VCaP (cell line): ENCODE data around the gene RYR2.

Experiments
- H3K27ac ChIP-seq: fragments of 450-650 bp; 2 replicates; pipeline ENCODE4 v1.5.1; 2017
- TF ChIP-seq, protein P1 (sequence below): fragments of 450-650 bp; conservative IDR thresholded peaks from 2 replicates; pipeline ENCODE4 v1.5.1; 2017; ENCODE audit warnings: mild to moderate bottlenecking, moderate library complexity

Gene RYR2

DNA sequence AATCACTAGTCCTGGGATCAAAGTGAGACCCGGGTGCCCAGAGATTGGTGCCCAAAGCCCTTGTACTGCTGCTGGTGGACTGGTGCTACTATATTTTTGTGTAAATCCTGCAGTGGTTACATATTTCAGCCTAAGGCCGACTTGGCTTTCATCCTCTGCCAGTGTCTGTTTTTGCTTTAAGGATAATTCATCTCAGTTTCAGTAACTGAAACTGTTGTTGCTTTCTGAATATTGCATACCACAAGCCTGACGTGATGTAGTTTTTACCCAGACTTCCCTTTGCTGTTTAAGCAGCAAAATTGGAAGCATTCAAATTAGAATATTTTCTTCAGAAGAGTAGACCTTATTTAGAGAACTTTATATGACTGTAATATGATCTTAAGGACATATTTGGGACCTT, 341.8 kb downstream of the RYR2 start:
- TF ChIP-seq, protein P1, sequence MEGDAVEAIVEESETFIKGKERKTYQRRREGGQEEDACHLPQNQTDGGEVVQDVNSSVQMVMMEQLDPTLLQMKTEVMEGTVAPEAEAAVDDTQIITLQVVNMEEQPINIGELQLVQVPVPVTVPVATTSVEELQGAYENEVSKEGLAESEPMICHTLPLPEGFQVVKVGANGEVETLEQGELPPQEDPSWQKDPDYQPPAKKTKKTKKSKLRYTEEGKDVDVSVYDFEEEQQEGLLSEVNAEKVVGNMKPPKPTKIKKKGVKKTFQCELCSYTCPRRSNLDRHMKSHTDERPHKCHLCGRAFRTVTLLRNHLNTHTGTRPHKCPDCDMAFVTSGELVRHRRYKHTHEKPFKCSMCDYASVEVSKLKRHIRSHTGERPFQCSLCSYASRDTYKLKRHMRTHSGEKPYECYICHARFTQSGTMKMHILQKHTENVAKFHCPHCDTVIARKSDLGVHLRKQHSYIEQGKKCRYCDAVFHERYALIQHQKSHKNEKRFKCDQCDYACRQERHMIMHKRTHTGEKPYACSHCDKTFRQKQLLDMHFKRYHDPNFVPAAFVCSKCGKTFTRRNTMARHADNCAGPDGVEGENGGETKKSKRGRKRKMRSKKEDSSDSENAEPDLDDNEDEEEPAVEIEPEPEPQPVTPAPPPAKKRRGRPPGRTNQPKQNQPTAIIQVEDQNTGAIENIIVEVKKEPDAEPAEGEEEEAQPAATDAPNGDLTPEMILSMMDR = no peak
- no peak overlapping the region for H3K27ac ChIP-seq

DNA sequence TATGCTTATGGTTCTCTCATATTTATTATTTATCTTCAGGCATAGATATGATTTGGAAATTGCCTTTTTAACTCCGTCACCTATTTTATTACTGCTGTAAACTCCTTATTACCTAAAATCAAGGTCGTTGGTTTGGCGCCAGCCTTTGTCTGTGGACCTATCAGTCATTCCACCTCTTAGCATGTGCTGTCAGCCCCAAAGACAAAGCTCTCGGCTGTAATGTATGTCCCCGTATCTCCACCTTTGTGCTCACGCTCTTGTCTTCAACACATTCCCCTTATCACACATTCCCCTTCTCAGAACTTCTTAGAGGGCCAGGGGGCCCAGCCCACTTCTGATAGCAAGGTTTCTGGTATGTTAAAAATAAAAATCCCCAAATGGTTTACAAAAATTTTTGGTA, 342.2 kb downstream of the RYR2 start:
- H3K27ac ChIP-seq = no peak overlapping the region
- TF ChIP-seq, protein P1 = no peak

DNA sequence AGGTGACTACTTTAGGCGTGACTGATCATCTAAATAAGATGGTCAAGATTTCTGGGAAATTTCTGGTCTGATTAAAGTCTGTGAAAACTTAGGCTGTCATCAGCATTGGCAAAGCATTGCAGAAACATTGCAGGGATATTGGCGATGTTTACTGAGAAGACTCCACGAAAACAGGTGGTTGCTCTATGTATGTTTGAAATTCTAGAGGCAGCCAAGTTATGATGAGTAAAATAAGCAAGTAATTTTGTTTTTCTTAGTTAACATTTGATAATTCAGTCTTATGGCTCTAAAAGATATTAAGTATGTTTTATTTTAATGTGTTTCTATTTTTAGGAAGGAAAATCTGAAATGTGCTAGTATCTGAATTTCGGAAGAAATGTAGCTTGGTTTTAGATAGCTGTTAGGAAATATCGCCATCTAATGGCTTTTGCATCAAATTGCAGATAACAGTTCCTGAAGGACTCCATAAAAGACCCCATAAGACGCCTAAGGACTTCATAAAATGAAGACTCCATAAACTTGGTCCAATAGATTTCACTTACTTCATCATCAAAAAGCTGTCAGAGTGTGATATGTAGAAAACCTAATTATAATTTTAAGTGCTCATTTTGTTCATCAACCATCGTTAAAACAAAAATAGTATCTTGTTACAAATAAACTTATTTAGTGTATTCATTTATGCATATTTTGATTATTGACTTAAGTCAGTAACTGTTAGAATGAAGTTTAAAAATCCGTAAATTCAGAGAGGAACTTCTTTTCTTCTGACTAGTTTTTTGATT, 344.6 kb downstream of the RYR2 start:
- TF ChIP-seq, protein P1 = peak; percentile 89
- H3K27ac ChIP-seq = no peak overlapping the region

- no peak overlapping the region for H3K27ac ChIP-seq
- TF ChIP-seq, protein P1 = no peak
Observed at GRCh38 chr1:237387144-237387505, 345.1 kb downstream of the RYR2 start.

GRCh38 chr1:237390823-237391222, 348.8 kb downstream of the RYR2 start:
- TF ChIP-seq, protein P1 = no peak
- H3K27ac ChIP-seq = no peak overlapping the region

DNA sequence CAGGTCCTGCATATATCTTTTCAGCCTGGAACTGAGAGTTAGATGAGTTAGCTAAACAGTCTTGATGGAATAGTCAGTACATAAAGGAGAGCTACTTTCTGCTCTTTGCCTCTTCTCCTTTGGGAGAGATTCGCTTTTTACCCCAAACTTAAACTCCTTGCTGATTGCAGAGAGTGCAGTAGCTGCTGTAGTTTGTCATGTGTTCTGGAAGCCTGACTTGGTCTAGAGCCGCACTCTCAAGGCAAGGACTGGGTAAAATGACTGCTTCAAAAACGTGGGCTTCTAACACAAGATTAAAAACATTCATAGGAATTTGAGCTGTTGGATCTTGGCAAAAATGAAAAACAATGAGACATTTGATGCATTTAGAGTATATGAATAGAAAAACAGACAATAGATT, 351.6 kb downstream of the RYR2 start:
- no peak overlapping the region for H3K27ac ChIP-seq
- TF ChIP-seq, protein P1 = no peak

- no peak overlapping the region for H3K27ac ChIP-seq
- TF ChIP-seq, protein P1 = no peak
Observed at GRCh38 chr1:237394281-237394680, 352.3 kb downstream of the RYR2 start.
